NCI-H1105 (cell line): ENCODE measurements around the gene DPYSL5.

Experiments
- DNase-seq: peaks from one replicate; lab custom pipeline; 2025; lab: John Stamatoyannopoulos, UW

Gene DPYSL5

GRCh38 chr2:26845021-26845420, 2.9 kb upstream of the DPYSL5 start:
- DNase-seq, result no peak

DNA sequence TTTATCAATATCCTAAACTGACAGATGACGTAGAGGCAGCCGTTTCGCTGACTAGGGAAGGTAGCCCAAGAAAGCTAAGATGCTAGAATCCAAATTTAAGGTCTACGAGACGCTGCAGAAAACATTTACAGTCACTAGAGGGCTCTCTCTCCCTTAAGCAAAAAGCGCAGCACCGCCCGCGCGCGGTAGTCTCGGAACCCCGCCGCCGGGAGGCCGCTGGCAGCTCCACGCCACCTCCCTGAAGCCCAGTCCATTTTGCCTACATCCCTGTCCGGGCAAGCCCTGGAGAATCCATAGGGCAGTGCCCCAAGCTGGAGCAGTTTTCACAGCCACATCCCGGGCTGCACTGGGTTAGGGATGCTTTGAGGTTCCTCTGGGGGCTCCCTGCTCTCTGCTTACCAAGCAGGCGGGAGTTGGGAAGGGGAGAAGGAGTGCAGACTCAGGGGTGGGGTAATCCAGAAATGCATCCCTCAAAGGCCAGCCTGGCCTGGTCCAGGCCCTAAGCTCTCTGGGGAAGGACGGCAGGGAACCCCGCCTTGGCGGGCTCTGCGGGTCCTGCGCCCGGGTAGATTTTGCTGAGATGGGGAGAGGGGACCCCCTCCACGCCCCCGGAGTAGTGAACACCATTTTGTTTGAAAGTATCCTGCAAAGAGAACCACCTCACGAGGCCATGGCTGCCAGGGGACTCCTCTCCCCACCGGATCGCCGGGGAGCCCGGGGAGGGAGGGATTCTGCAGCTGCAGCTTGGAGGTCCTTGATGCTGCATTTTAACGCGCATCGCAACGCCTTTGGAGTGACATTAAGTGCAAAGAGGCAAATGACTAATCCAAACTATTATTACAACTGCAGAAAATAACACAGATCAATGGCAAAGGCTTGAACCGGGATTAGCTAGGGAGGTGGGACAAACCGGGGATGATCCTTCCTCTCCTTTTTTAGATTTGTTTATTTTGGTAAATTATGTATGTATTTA, 1.3 kb upstream of the DPYSL5 start:
- peak; percentile 81 for DNase-seq

- DNase-seq, result no peak
Measured at GRCh38 chr2:26847307-26847654, 651 bp upstream of the DPYSL5 start.

- peak; percentile 48 for DNase-seq
Measured at GRCh38 chr2:26848336-26849055, 564 bp downstream of the DPYSL5 start.

GRCh38 chr2:26849056-26849999, 1.4 kb downstream of the DPYSL5 start:
- DNase-seq, result peak; percentile 60

GRCh38 chr2:26850000-26850431, 2.1 kb downstream of the DPYSL5 start:
- no peak for DNase-seq

DNA sequence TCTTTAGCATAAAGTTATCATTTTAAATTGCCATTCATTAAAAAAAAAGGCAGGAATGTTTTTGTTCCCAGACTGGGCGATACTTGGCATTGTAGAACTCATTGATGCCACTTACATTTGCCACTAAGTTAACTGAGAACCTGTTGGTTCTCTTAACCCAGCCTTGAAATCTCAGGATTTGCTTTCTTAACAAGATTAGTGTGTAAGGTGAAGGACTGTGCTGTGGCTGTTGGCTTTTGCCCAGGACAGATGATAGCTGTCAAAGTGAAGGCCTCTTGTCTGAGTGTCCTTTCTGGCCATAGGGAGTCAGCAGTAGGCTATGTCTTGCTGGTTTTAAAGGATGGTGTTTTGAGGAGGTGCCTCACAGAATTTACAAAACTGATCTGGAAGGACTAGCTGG, 2.6 kb downstream of the DPYSL5 start:
- DNase-seq, result no peak

DNA sequence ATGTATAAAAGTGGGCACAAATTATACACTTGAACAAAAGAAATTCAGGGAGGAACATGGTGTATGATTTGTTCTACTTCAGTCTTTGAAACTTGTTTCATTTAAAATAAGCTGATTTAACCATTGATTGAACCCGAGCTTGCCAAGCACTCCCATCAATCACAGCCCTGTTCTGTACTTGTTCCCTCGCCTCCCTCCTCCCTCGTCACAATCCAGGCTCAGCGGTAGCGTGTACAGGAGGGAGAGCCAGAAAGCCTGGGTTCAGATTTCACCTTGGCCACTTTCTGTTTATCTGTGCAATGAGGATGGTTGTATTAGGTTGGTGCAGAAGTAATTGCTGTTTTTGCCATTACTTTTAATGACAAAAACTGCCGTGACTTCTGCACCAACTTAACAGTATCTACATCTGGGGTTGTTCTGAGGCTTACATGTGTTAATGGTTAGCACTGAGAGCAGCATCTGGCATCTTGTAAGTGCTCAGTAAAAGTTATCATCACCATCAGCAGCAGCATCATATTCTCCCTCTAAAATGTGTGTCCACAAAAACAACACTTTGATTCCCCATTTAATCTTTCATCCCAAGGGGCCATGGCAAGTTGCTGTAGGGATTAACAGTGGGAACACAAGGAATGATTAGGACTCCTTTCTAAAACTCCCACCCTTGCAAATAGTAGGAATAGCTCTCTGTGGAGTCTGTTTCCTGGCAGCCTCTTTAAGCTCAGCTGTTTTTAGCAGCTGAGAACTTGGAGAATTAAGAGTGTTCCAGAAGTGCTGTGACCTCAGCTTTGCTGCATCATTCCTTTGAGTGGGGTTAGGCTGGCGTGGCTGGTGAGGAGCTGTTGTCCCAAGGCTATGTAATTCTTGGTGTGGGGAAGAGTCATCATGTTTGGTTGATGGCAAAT, 4.7 kb downstream of the DPYSL5 start:
- no peak for DNase-seq

- DNase-seq, result no peak
Measured at GRCh38 chr2:26853751-26854150, 5.8 kb downstream of the DPYSL5 start.

DNA sequence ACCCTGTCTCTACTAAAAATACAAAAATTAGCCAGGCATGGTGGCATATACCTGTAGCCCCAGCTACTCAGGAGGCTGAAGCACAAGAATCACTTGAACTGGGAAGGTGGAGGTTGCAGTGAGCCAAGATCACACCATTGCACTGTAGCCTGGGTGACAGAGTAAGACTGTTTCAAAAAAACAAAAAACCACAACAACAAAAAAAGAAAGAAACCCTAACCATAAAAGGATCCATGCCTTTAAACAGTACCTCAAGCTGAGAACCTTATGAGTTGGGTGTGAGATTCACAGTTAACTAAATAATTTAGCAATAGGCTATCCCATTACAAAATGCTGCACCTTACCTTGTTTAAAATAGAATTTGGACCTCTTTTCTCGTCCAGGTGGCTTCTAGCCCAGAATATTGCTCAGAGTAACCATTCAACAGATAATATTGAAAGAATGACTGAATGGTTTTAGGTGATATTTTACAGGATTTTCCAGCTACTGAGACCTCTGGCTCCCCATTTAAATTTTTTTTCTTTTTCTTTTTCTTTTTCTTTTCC, 6.4 kb downstream of the DPYSL5 start:
- DNase-seq, result no peak

- no peak for DNase-seq
Measured at GRCh38 chr2:26855466-26855865, 7.5 kb downstream of the DPYSL5 start.

- DNase-seq, result no peak
Measured at GRCh38 chr2:26859622-26860021, 11.7 kb downstream of the DPYSL5 start.

DNA sequence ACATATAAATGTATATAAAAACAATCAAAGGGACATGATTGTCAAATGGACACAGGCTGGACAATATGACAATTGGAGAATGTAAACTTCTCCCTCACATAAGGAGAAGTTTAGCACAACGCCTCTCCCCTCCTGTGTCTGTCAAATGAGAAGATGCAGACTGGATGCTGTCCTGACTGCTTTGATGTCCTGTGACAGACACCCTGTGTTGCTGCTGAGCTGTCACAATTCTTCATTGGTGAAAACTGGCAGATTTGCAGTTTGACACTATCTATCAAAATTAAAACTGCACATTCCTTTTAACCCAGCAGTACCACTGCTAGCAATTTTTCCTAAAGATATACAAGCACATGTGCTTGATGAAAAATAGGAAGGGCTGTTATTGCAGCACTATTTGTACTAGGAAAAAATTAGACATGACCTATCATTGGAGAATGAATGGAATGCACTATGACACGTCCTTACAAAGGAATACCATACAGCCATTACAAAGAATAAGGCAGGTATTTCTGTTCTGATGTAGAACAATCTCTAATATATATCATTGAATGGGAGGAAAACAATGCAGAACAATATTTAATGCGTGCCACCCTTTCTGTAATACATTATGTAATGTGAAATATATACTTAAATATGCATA, 12.4 kb downstream of the DPYSL5 start:
- DNase-seq, result no peak

DNA sequence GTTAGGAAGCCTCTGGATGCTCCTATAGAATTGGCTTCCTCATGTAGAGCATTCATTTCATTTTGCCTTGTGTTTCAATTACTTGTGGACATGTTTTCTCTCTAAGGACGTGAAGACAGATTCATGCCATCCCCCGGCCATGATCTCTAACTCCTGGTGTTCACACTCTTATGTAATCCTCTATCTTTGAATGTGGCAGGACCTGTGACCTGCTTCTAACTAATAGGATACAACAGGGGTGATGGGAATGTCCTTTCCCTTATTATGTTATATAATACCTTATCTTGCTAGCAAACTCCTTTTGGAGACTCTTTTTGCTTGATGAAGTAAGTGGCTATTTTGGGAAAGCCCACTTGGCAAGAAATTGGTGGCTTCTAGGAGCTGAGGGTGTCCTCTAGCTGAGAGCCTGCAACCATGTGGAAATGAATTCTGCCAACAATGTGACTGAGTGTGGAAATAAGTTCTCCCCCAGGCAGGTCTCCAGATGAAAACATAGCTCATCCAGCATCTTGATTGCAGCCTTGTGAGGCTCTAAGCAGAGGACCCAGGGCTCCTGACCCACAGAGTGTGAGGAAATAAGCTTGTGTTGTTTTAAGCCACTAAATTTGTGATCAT, 13.8 kb downstream of the DPYSL5 start:
- no peak for DNase-seq

DNA sequence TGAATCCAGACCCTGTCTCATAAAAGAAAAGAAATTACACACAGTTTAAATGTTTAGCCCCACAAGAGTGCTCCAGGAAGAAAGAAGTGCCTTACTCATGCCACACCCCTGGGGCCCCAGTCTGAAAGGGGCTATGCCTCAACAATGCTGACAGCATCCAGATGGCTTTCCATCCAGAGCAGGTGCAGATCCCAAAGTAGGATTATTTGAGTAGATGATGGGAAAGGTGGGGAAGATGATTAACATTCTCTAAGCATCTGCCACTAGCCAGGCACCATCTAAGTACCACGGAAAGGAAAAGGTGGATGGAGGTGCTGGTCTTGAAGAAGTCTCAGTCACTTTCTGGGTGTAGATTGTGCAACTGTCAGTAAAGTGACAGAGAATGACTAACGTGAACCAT, 16.3 kb downstream of the DPYSL5 start:
- DNase-seq, result no peak

DNA sequence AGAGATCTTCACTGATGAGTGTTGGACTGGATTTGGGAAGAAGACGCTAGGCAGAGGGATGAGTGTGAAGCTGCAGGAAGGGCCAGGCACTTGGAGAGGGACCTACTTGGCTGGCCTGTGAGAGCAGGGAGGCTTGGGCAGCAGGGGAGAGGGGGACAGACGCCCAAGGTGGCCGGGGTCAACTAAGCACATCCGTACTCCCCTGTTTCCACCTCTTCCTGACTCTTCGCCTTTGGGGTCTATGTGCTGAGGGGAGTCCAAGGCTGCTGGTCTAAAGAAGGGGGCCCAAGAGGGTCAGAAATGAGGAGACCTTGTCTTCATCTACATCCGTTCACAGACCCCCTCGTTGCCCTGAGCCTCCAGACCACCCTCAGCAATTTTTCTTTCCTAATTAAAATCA, 16.7 kb downstream of the DPYSL5 start:
- DNase-seq, result no peak

DNA sequence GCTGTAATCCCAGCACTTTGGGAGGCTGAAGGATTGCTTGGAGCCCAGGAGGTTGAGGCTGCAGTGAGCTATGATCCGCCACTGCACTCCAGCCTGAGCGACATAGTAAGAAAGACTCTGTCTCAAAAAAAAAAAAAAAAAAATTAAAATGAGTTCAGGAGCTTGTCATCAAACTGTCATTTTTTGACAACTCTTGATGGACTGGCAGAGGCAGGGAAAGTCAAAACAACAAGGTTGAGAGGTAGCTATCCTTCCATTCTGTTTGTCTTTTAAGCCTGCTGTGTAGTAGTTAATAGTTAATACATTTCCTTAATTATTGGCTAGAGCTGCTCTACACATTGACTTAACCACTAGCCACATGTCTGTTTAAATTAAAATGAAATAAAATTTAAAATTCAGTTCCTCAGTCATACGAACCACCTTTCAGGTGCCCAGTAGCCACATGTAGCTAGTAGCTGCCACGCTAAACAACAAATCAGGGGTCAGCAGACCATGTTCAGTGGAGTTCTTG, 22.7 kb downstream of the DPYSL5 start:
- no peak for DNase-seq

- no peak for DNase-seq
Measured at GRCh38 chr2:26873286-26873983, 25.5 kb downstream of the DPYSL5 start.

DNA sequence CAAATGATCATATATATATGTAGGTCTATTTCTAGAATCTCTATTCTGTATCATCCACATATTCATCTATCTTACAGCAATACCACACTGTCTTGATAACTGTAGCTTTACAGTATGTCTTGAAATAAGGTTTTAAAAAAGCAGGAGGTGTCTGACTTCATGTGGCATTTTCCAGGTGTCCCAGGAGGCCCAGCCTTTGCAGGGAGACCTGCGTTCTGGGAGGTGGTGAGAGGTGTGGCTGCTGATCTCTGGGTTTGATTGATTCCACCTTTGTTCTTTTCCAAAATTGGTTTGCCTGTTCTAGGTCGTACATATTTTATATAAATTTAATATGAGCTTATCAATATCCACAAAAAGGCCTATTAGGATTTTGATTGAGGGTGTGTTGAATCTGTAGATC, 26.6 kb downstream of the DPYSL5 start:
- no peak for DNase-seq
